Endothelial cell of umbilical vein (primary cell): ENCODE data around the gene ALK. TPM values are rescaled to one million over a fixed set of nuclear protein-coding genes. Genes with fewer than 3 reads are reported as not detected.

ENCODE experiments used
- BruUV-seq: library from RNA; stranded (reverse); fragments of 400-500 nt; replicated peaks from 2 replicates; lab custom pipeline; 2021; lab: Mats Ljungman, UMichigan
- CTCF ChIA-PET: fragments of 300-600, 350-600 bp; sonication (Branson Sonifier 250); formaldehyde crosslinking; loops from one replicate; lab custom pipeline; 2021; ENCODE audit warnings: antibody characterized with exemption, inconsistent platforms; lab: Charles Lee
- POLR2A ChIA-PET: fragments of 300-600, 350-600 bp; sonication (Branson Sonifier 250); formaldehyde crosslinking; loops from one replicate; lab custom pipeline; 2021; ENCODE audit warnings: antibody characterized with exemption, inconsistent platforms; lab: Charles Lee
- DNase-seq: peaks from one replicate; pipeline ENCODE4 v3.0.0-alpha.2; 2011; ENCODE audit warnings: low read depth, low spot score
- FAIRE-seq: peaks from 2 replicates; lab custom pipeline; 2011; peaks lifted over from hg19 to GRCh38; lab: Jason Lieb, UNC
- H2AFZ ChIP-seq: 2 replicates; pipeline ENCODE4 v1.6.0; 2012; ENCODE audit warnings: low read depth, low read length, control low read depth, inconsistent platforms
- H3K27ac ChIP-seq: 2 replicates; pipeline ENCODE4 v1.5.1; 2011; ENCODE audit warnings: low read depth, mild to moderate bottlenecking, control low read depth, low read length, moderate library complexity; ENCODE audit not compliant: insufficient read depth
- H3K27me3 ChIP-seq, 2 experiments: 2 replicates each; pipeline versions ENCODE4 v1.6.0 to v1.6.1; 2011; ENCODE audit warnings: low read length in 2 of 2, mixed read lengths in 1 of 2; ENCODE audit not compliant: control insufficient read depth in 2 of 2, insufficient read depth in 2 of 2
- H3K36me3 ChIP-seq, 2 experiments: 2 replicates in 1 of 2; 3 replicates in 1 of 2; pipeline ENCODE4 v1.5.1; 2011; ENCODE audit warnings: low read length in 2 of 2, mild to moderate bottlenecking in 1 of 2, moderate library complexity in 1 of 2; ENCODE audit not compliant: control insufficient read depth in 2 of 2, insufficient read depth in 2 of 2; ENCODE audit errors: extremely low read depth in 1 of 2
- H3K4me1 ChIP-seq: 3 replicates; pipeline ENCODE4 v1.5.1; 2011; ENCODE audit warnings: mild to moderate bottlenecking, low read length; ENCODE audit not compliant: control insufficient read depth, insufficient read depth; ENCODE audit errors: extremely low read depth
- H3K4me2 ChIP-seq: 2 replicates; pipeline ENCODE4 v1.6.1; 2011; ENCODE audit warnings: low read length, control low read depth, mixed read lengths; ENCODE audit not compliant: insufficient read depth
- H3K4me3 ChIP-seq, 3 experiments: fragments of 200-600 bp in 1 of 3; sonication (generic), shearing (Covaris generic) in 1 of 3; replicated peaks in 1 of 3; 2 replicates each; pipeline ENCODE4 v1.5.1; 2011 to 2016; ENCODE audit warnings: control low read depth in 3 of 3, low read length in 3 of 3, mild to moderate bottlenecking in 2 of 3, inconsistent platforms in 1 of 3, low read depth in 1 of 3, moderate library complexity in 1 of 3; ENCODE audit not compliant: insufficient read depth in 1 of 3
- H3K79me2 ChIP-seq: 2 replicates; pipeline ENCODE4 v1.6.0; 2012; ENCODE audit warnings: low read length, inconsistent platforms; ENCODE audit not compliant: control insufficient read depth, insufficient read depth
- H3K9ac ChIP-seq: replicated peaks from 2 replicates; pipeline ENCODE3; 2011; ENCODE audit warnings: low read length, control low read depth; ENCODE audit not compliant: insufficient read depth; ENCODE audit errors: extremely low read depth
- H3K9me1 ChIP-seq: replicated peaks from 3 replicates; pipeline ENCODE4 v1.6.0; 2011; ENCODE audit warnings: mild to moderate bottlenecking, low read length; ENCODE audit not compliant: control insufficient read depth, insufficient read depth; ENCODE audit errors: extremely low read depth
- H3K9me3 ChIP-seq: replicated peaks from 2 replicates; pipeline ENCODE4 v1.5.1; 2012; ENCODE audit warnings: low read length, inconsistent platforms; ENCODE audit not compliant: control insufficient read depth, insufficient read depth
- H4K20me1 ChIP-seq: replicated peaks from 2 replicates; pipeline ENCODE3; 2011; ENCODE audit warnings: mild to moderate bottlenecking, low read length; ENCODE audit not compliant: control insufficient read depth, insufficient read depth; ENCODE audit errors: extremely low read depth
- CTCF ChIP-seq, 2 donors: IDR thresholded peaks; 1 replicate in 1 of 2; 2 replicates in 1 of 2; pipeline ENCODE4 v1.5.1; 2011; ENCODE audit warnings: low read length in 2 of 2, mild to moderate bottlenecking in 2 of 2, moderate library complexity in 2 of 2, control low read depth in 1 of 2, inconsistent platforms in 1 of 2, low read depth in 1 of 2; ENCODE audit not compliant: insufficient read depth in 1 of 2; ENCODE audit errors: extremely low read depth in 1 of 2
- EZH2 ChIP-seq: IDR thresholded peaks from 2 replicates; pipeline ENCODE4 v1.6.1; 2012; ENCODE audit warnings: borderline replicate concordance, low read depth, mild to moderate bottlenecking, moderate library complexity, low read length, inconsistent platforms; ENCODE audit not compliant: severe bottlenecking
- FOS ChIP-seq: IDR thresholded peaks from 2 replicates; pipeline ENCODE4 v1.6.1; 2011; ENCODE audit warnings: mild to moderate bottlenecking, low read length, moderate library complexity, borderline replicate concordance; ENCODE audit not compliant: insufficient read depth
- GATA2 ChIP-seq: IDR thresholded peaks from 2 replicates; pipeline ENCODE4 v1.7.0; 2011; ENCODE audit warnings: low read depth, mild to moderate bottlenecking, moderate library complexity, mixed read lengths, low read length; ENCODE audit not compliant: insufficient read length, insufficient read depth
- JUN ChIP-seq: IDR thresholded peaks from 2 replicates; pipeline ENCODE4 v1.6.1; 2011; ENCODE audit warnings: borderline replicate concordance, low read depth; ENCODE audit not compliant: insufficient read length, insufficient read depth
- MAX ChIP-seq: IDR thresholded peaks from 2 replicates; pipeline ENCODE4 v1.6.1; 2011; ENCODE audit not compliant: insufficient read depth, insufficient read length
- MYC ChIP-seq: IDR thresholded peaks from one replicate; pipeline ENCODE4 v1.6.1; 2011; ENCODE audit warnings: mild to moderate bottlenecking, low read depth, low read length
- POLR2A ChIP-seq: IDR thresholded peaks from 2 replicates; pipeline ENCODE4 v1.6.1; 2012; ENCODE audit warnings: low read depth, mild to moderate bottlenecking, control low read depth, low read length
- POLR2AphosphoS5 ChIP-seq: IDR thresholded peaks from 2 replicates; pipeline ENCODE4 v1.6.1; 2012; ENCODE audit warnings: low read depth, mild to moderate bottlenecking, control low read depth, low read length, moderate library complexity; ENCODE audit not compliant: insufficient read depth
- dilution Hi-C: fragments of 300-500 bp; cut with MboI; formaldehyde crosslinking; loops from one replicate; pipeline ENCODE4 v1.15.0; 2019; ENCODE audit warnings: low sequenced_read_pairs; ENCODE audit not compliant: extremely low pct_ligation_motif_present
- intact Hi-C: fragments of 100-400 bp; cut with micrococcal nuclease; formaldehyde crosslinking; loops from one replicate; pipeline ENCODE4 v1.10.0; 2022
- polyA plus RNA-seq, 4 experiments: library from polyadenylated mRNA; depleted of rRNA in 3 of 4; stranded (reverse) in 3 of 4; unstranded in 1 of 4; fragments of >200 nt; gene quantifications; 2 replicates each; pipeline versions ENCODE4 v1.2.1 to v1.2.3, GENCODE V29; 2011 to 2012; ENCODE audit warnings: missing spikeins in 1 of 4
- total RNA-seq: library from RNA; stranded (reverse); gene quantifications from 2 replicates; pipeline ENCODE4 v1.2.3, GENCODE V29; 2021

The ALK gene
- total and polyA plus RNA-seq, 2 donors (not counting 3 experiments of a cell fraction or from before 2014, with no cell fraction given): not detected

- TF ChIP-seq JUN: no peak
- TF ChIP-seq POLR2AphosphoS5: no peak
- TF ChIP-seq MYC: no peak
- TF ChIP-seq POLR2A: no peak
- TF ChIP-seq GATA2: no peak
- no peak for TF ChIP-seq EZH2
- TF ChIP-seq FOS: no peak
- TF ChIP-seq CTCF (IDR thresholded peaks at IDR 0.05; ENCODE audit: extremely low read depth in 1 of 2, insufficient read depth in 1 of 2, low read depth in 1 of 2, low read length in 2 of 2): no peak
- TF ChIP-seq MAX: no peak
- CTCF ChIA-PET: no interaction called here
- no peak for DNase-seq
These were observed 114.3 kb downstream of the ALK start for GRCh38 chr2:29807082-29807481.

More at GRCh38 chr2:29807082-29807481, 114.3 kb downstream of the ALK start:
- Histone ChIP-seq H3K9me1 (no peaks in the 10 kb centered on the region), H3K36me3 (no peaks in the 10 kb centered on the region), H3K4me1 (no peaks in the 10 kb centered on the region), H3K79me2 (no peaks in the 10 kb centered on the region), H3K4me2 (no peak overlapping the region), H3K27me3 (no peaks in the 10 kb centered on the region), H3K27ac (no peak overlapping the region), H4K20me1 (no peaks in the 10 kb centered on the region), H2AFZ (no peak overlapping the region), H3K9me3 (peaks cover 2% of the 10 kb centered on the region), H3K4me3 (no peak overlapping the region), H3K9ac (no peak overlapping the region)
- FAIRE-seq: no peak
- POLR2A ChIA-PET: no interaction called here
- intact Hi-C loops (no loop called here), dilution Hi-C loops (no loop called here)
- no TSS peak for BruUV-seq
